Neuronal stem cell (in vitro differentiated cells): ENCODE measurements around the gene ILKAP.

Experiments used
- DNase-seq: peaks from one replicate; pipeline ENCODE4 v3.0.0-alpha.2; 2013; ENCODE audit warnings: low spot score
- H2AFZ ChIP-seq: one replicate; pipeline ENCODE4 v1.6.1; 2013; ENCODE audit warnings: mild to moderate bottlenecking, low read length, inconsistent platforms
- H2AK5ac ChIP-seq: 2 replicates; pipeline ENCODE4 v1.6.1; 2013; ENCODE audit warnings: low read depth, mild to moderate bottlenecking, inconsistent platforms, low read length, moderate library complexity, mixed read lengths
- H2BK120ac ChIP-seq: 2 replicates; pipeline ENCODE4 v1.6.1; 2013; ENCODE audit warnings: low read depth, mild to moderate bottlenecking, inconsistent platforms, low read length, moderate library complexity, mixed read lengths
- H2BK12ac ChIP-seq: one replicate; pipeline ENCODE4 v1.6.1; 2013; ENCODE audit warnings: low read length, inconsistent platforms
- H2BK15ac ChIP-seq: 2 replicates; pipeline ENCODE4 v1.6.1; 2013; ENCODE audit warnings: mild to moderate bottlenecking, low read length, inconsistent platforms, mixed read lengths
- H2BK5ac ChIP-seq: one replicate; pipeline ENCODE4 v1.6.1; 2013; ENCODE audit warnings: inconsistent platforms, mild to moderate bottlenecking, low read length, moderate library complexity
- H3K14ac ChIP-seq: one replicate; pipeline ENCODE4 v1.6.1; 2013; ENCODE audit warnings: low read length, inconsistent platforms
- H3K18ac ChIP-seq: 2 replicates; pipeline ENCODE4 v1.6.1; 2013; ENCODE audit warnings: low read length, inconsistent platforms
- H3K23ac ChIP-seq: 2 replicates; pipeline ENCODE4 v1.6.1; 2013; ENCODE audit warnings: low read depth, mild to moderate bottlenecking, mixed read lengths, low read length, inconsistent platforms; ENCODE audit not compliant: poor library complexity
- H3K27ac ChIP-seq: replicated peaks from 3 replicates; pipeline ENCODE4 v1.5.1; 2013; ENCODE audit warnings: low read length, inconsistent platforms
- H3K27me3 ChIP-seq, 3 experiments: 2 replicates each; pipeline ENCODE4 v1.6.1; 2013; ENCODE audit warnings: low read length in 3 of 3, mild to moderate bottlenecking in 2 of 3, inconsistent platforms in 1 of 3, low read depth in 1 of 3, mixed read lengths in 1 of 3, moderate library complexity in 1 of 3; ENCODE audit not compliant: control insufficient read depth in 3 of 3, insufficient read depth in 3 of 3
- H3K36me3 ChIP-seq, 2 donors: replicated peaks in 1 of 2; 2 replicates each; pipeline ENCODE4 v1.6.1; 2013; ENCODE audit warnings: low read length in 2 of 2; ENCODE audit not compliant: control insufficient read depth in 2 of 2, insufficient read depth in 2 of 2
- H3K4ac ChIP-seq: 2 replicates; pipeline ENCODE4 v1.6.1; 2013; ENCODE audit warnings: inconsistent platforms, mild to moderate bottlenecking, low read length, moderate library complexity
- H3K4me1 ChIP-seq, 2 donors: 1 replicate in 1 of 2; 2 replicates in 1 of 2; pipeline ENCODE4 v1.6.1; 2013; ENCODE audit warnings: low read length in 2 of 2, low read depth in 1 of 2; ENCODE audit not compliant: control insufficient read depth in 2 of 2, insufficient read depth in 1 of 2
- H3K4me2 ChIP-seq: one replicate; pipeline ENCODE4 v1.6.1; 2013; ENCODE audit warnings: mild to moderate bottlenecking, low read length, inconsistent platforms; ENCODE audit not compliant: insufficient read depth, poor library complexity, severe bottlenecking
- H3K4me3 ChIP-seq, 2 donors: 2 replicates each; pipeline ENCODE4 v1.5.1; 2013; ENCODE audit warnings: low read length in 2 of 2, mild to moderate bottlenecking in 2 of 2, inconsistent platforms in 1 of 2, moderate library complexity in 1 of 2
- H3K79me1 ChIP-seq: one replicate; pipeline ENCODE4 v1.6.1; 2013; ENCODE audit warnings: low read depth, mild to moderate bottlenecking, inconsistent platforms, low read length, moderate library complexity
- H3K9ac ChIP-seq: one replicate; pipeline ENCODE4 v1.6.1; 2013; ENCODE audit warnings: mild to moderate bottlenecking, low read depth, low read length, inconsistent platforms; ENCODE audit not compliant: poor library complexity
- H3K9me3 ChIP-seq, 2 donors: replicated peaks in 1 of 2; 2 replicates each; pipeline versions ENCODE3 to v1.6.1; 2013; ENCODE audit warnings: low read length in 2 of 2, mild to moderate bottlenecking in 2 of 2, inconsistent platforms in 1 of 2, low read depth in 1 of 2, mixed read lengths in 1 of 2, moderate library complexity in 1 of 2; ENCODE audit not compliant: control insufficient read depth in 2 of 2, insufficient read depth in 1 of 2
- H4K8ac ChIP-seq: one replicate; pipeline ENCODE4 v1.6.1; 2013; ENCODE audit warnings: low read depth, mild to moderate bottlenecking, inconsistent platforms, low read length, moderate library complexity
- H4K91ac ChIP-seq: one replicate; pipeline ENCODE4 v1.6.1; 2013; ENCODE audit warnings: low read length, low read depth, mild to moderate bottlenecking, inconsistent platforms; ENCODE audit not compliant: poor library complexity
- WGBS, 2 donors: extraction: QIAGEN DNeasy Blood & Tissue Kit; methylation state at CpG; one replicate each; pipeline ENCODE4 v1.1.7; 2013; ENCODE audit warnings: missing lambda C conversion rate in 2 of 2, mixed read lengths in 1 of 2; ENCODE audit not compliant: insufficient read length in 2 of 2, insufficient replicate concordance in 1 of 2; ENCODE audit errors: extremely low coverage in 2 of 2; 5-methylcytosine and 5-hydroxymethylcytosine counted together

Gene ILKAP

DNA sequence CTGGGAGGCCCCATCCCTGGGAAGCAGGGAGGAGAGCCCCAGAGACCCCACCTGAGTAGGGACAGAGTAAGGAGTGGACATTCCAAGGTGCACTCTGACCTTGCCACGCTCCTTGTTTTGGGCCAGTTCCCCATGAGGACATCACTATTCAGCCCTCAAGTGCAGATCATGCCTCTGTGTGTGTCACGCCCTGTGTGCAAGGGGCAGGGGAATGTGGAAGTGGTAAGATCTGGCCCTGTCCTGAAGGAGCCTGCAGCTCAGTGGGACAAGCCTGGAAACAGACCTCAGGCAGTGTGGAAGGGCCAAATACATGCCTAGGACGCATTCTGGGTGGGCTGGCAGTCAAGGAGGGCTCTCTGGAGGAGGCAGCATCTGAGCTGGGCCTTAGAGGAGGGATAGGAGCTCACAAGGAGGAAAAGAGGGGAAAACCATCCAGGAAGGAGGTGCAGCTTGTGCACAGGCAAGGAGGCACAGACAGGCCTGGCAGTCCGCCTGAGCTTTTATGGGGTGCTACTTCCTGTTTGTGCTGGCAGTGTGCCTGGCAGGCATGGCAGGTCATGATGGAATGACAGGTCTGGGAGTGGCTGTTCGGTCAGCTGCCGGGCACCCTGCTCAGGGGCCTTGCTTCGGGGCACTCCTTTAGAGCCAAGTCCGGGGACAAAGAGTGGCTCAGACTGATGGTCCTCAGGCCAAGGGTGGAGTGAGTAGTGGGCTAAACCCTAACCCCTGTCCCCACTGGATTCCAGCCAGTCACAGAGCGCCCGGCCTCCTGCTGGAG lies 61.8 kb downstream of the ILKAP start:
- no peak overlapping the region for H3K9ac ChIP-seq
- peaks cover 7% of the 10 kb centered on the region for H3K79me1 ChIP-seq
- DNase-seq, result no peak
- H2BK120ac ChIP-seq, result no peak overlapping the region
- H3K18ac ChIP-seq, result peak overlapping the region; percentile 51
- H3K4ac ChIP-seq, result no peak overlapping the region
- H4K8ac ChIP-seq, result no peak overlapping the region
- H4K91ac ChIP-seq, result no peak overlapping the region
- H3K36me3 ChIP-seq, result no peaks in the 10 kb centered on the region
- peak overlapping the region; percentile 85 for H3K14ac ChIP-seq
- no peak overlapping the region for H3K27ac ChIP-seq
- no peak overlapping the region for H2AFZ ChIP-seq
- peak overlapping the region; percentile 46 for H2BK12ac ChIP-seq
- H3K27me3 ChIP-seq, result peaks cover 0 to 17% (median 0%) of the 10 kb centered on the region in 3 experiments
- H2BK15ac ChIP-seq, result no peak overlapping the region
- peaks cover 9 to 14% of the 10 kb centered on the region in 2 donors for H3K4me1 ChIP-seq
- H3K4me3 ChIP-seq, result no peak overlapping the region
- no peaks in the 10 kb centered on the region for H3K9me3 ChIP-seq
- H2AK5ac ChIP-seq, result peak overlapping the region; percentile 83
- no peak overlapping the region for H2BK5ac ChIP-seq
- no CpG with 5 or more reads among the region's 10 CpGs for WGBS, 2 donors
- H3K4me2 ChIP-seq, result no peak overlapping the region
- H3K23ac ChIP-seq, result no peak overlapping the region

DNA sequence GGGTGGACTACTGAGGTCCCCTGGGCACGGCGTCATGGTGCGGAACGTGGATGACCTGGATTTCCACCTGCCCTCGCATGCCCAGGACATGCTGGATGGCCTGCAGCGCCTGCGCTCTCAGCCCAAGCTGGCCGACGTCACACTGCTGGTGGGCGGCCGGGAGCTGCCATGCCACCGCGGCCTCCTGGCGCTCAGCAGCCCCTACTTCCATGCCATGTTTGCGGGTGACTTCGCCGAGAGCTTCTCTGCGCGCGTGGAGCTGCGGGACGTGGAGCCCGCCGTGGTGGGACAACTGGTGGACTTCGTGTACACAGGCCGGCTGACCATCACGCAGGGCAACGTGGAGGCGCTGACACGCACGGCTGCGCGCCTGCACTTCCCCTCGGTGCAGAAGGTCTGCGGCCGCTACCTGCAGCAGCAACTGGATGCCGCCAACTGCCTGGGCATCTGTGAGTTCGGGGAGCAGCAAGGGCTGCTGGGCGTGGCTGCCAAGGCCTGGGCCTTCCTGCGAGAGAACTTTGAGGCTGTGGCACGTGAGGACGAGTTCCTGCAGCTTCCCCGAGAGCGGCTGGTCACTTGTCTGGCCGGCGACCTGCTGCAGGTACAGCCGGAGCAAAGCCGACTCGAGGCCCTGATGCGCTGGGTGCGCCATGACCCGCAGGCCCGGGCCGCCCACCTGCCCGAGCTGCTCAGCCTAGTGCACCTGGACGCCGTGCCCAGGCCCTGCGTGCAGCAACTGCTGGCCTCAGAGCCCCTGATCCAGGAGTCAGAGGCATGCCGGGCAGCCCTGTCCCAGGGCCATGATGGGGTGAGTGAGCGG lies 62.6 kb downstream of the ILKAP start:
- Histone ChIP-seq H2BK12ac (no peak overlapping the region), H3K9ac (peak overlapping the region; percentile 68), H3K18ac (peak overlapping the region; percentile 76), H3K27ac (no peak overlapping the region), H3K4me1 (peaks cover 9 to 14% of the 10 kb centered on the region in 2 donors), H3K4me3 (peak overlapping the region in 1 of 2 donors; percentile 40), H3K36me3 (no peaks in the 10 kb centered on the region), H3K4me2 (no peak overlapping the region), H2BK5ac (no peak overlapping the region), H3K14ac (peak overlapping the region; percentile 48), H2AFZ (no peak overlapping the region), H4K91ac (peak overlapping the region; percentile 81), H3K9me3 (no peaks in the 10 kb centered on the region), H3K23ac (peak overlapping the region; percentile 98), H3K79me1 (peaks cover 7% of the 10 kb centered on the region), H2BK15ac (peak overlapping the region; percentile 42), H4K8ac (peak overlapping the region; percentile 43), H2BK120ac (peak overlapping the region; percentile 96), H3K27me3 (peaks cover 0 to 19% (median 0%) of the 10 kb centered on the region in 3 experiments), H2AK5ac (peak overlapping the region; percentile 83), H3K4ac (no peak overlapping the region)
- no CpG with 5 or more reads among the region's 60 CpGs for WGBS, 2 donors
- DNase-seq, result no peak

DNA sequence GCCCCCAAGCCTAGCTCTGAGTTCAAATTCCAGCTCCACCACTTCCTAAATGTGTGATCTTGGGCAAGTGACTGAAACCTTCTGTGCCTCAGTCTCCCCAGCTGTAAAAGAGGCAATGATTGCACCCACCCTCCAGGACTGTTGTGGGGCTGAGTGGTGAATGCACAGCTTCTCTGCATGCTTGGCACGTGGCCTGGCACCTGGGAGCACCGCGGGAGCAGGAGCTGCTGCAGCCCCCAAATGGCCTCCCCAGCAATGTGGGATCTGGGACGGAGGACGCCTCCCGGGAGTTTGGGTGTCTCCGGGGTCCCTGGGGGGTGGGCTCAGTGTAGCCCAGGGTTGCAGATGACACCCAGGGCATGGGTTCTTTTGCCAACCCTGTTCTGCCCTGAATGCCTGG lies 63.5 kb downstream of the ILKAP start:
- no peaks in the 10 kb centered on the region for H3K36me3 ChIP-seq

More for the DNA sequence above, 63.5 kb downstream of the ILKAP start:
- Histone ChIP-seq H2AK5ac (peak overlapping the region; percentile 49), H3K4me1 (peaks cover 9 to 14% of the 10 kb centered on the region in 2 donors), H3K79me1 (peaks cover 7% of the 10 kb centered on the region), H3K4ac (no peak overlapping the region), H3K14ac (peak overlapping the region; percentile 82), H2AFZ (no peak overlapping the region), H4K8ac (peak overlapping the region; percentile 26), H3K23ac (peak overlapping the region; percentile 90), H2BK5ac (no peak overlapping the region), H2BK12ac (peak overlapping the region; percentile 43), H3K27ac (no peak overlapping the region), H3K27me3 (peaks cover 0 to 18% (median 0%) of the 10 kb centered on the region in 3 experiments), H2BK120ac (peak overlapping the region; percentile 72), H3K4me3 (no peak overlapping the region), H4K91ac (no peak overlapping the region), H3K9me3 (no peaks in the 10 kb centered on the region), H3K4me2 (no peak overlapping the region), H2BK15ac (no peak overlapping the region), H3K18ac (peak overlapping the region; percentile 94), H3K9ac (no peak overlapping the region)
- no CpG with 5 or more reads among the region's 7 CpGs for whole genome bisulfite sequencing, 2 donors
- DNase-seq, result no peak
